Transverse colon (tissue), 4 donors: ENCODE measurements around the gene POM121L12. TPM values are rescaled to one million over a fixed set of nuclear protein-coding genes. Genes with fewer than 3 reads are reported as not detected.

Source experiments
- DNase-seq: peaks from one replicate; pipeline ENCODE4 v3.0.0-alpha.2; 2019
- H3K27ac ChIP-seq, 4 donors: fragments of 200-600 bp; sonication (generic); 2 replicates each; pipeline ENCODE4 v1.5.1; 2016 to 2018; ENCODE audit warnings: inconsistent platforms in 4 of 4
- H3K27me3 ChIP-seq: fragments of 200-600 bp; sonication (generic); 2 replicates; pipeline ENCODE4 v1.5.1; 2017; ENCODE audit warnings: inconsistent platforms
- H3K36me3 ChIP-seq, 4 donors: fragments of 200-600 bp; sonication (generic); 2 replicates each; pipeline ENCODE4 v1.5.1; 2017 to 2019; ENCODE audit warnings: inconsistent platforms in 4 of 4
- H3K4me1 ChIP-seq, 4 donors: fragments of 200-600 bp; sonication (generic); 2 replicates each; pipeline ENCODE4 v1.5.1; 2017 to 2020; ENCODE audit warnings: inconsistent platforms in 4 of 4
- H3K4me3 ChIP-seq, 4 donors: fragments of 200-600 bp; sonication (generic); 1 replicate in 1 of 4; 2 replicates in 3 of 4; pipeline versions ENCODE4 v1.5.1 to v1.6.1; 2017 to 2019; ENCODE audit warnings: inconsistent platforms in 4 of 4
- H3K9me3 ChIP-seq, 2 donors: fragments of 200-600 bp; sonication (generic); 2 replicates each; pipeline ENCODE4 v1.5.1; 2017 to 2019; ENCODE audit warnings: inconsistent platforms in 2 of 2
- CTCF ChIP-seq, 5 experiments: fragments of 200-600 bp in 3 of 5; fragments of 450-650 bp in 2 of 5; sonication (generic) in 3 of 5; IDR thresholded peaks; 1 replicate in 2 of 5; 2 replicates in 3 of 5; pipeline ENCODE4 v1.5.1; 2016 to 2017; ENCODE audit warnings: antibody characterized with exemption in 5 of 5, inconsistent platforms in 3 of 5, mild to moderate bottlenecking in 2 of 5, moderate library complexity in 1 of 5
- EP300 ChIP-seq: sonication (generic); formaldehyde crosslinking; IDR thresholded peaks from one replicate; pipeline ENCODE4 v1.6.1; 2017; ENCODE audit warnings: antibody characterized with exemption, low read depth
- POLR2A ChIP-seq: fragments of 450-650 bp; IDR thresholded peaks from one replicate; pipeline ENCODE4 v1.6.1; 2016; ENCODE audit warnings: antibody characterized with exemption, mild to moderate bottlenecking, moderate library complexity
- POLR2AphosphoS5 ChIP-seq, 3 donors: sonication (generic); formaldehyde crosslinking; IDR thresholded peaks; one replicate each; pipeline ENCODE4 v1.6.1; 2016; ENCODE audit warnings: antibody characterized with exemption in 3 of 3
- WGBS, 2 donors: methylation state at CpG; one replicate each; pipeline ENCODE4 v1.1.5; 2018; ENCODE audit warnings: low coverage in 1 of 2; 5-methylcytosine and 5-hydroxymethylcytosine counted together
- in situ Hi-C, 4 donors: fragments of 200-750 bp; cut with MboI; loops; one replicate each; pipeline versions ENCODE4 v1.15.0 to v1.15.1; 2017; ENCODE audit warnings: low sequenced_read_pairs in 3 of 4, low pct_ligation_motif_present in 1 of 4, low pct_unique_long_range_greater_than_20kb in 1 of 4
- intact Hi-C: fragments of 100-400 bp; cut with DNase I; formaldehyde crosslinking; loops from one replicate; pipeline ENCODE4 v1.15.1; 2023; ENCODE audit warnings: low total_unique reads
- total RNA-seq, 4 donors: library from RNA; depleted of rRNA; stranded (reverse); fragments of >200 nt; gene quantifications; one replicate each; pipeline ENCODE4 v1.1.0, GENCODE V29; 2016

Gene POM121L12
- total RNA-seq = not detected

GRCh38 chr7:53035499-53036412 lies at the start of gene POM121L12:
Gene POM121L12 (plus strand): TSS chr7:53035633. CDS start chr7:53035672, 39 bp downstream.
- Histone ChIP-seq H3K36me3 (no peaks in the 10 kb centered on the region), H3K27ac (no peak within 1 kb of the TSS), H3K27me3 (no peaks in the 10 kb centered on the region), H3K4me3 (no peak within 1 kb of the TSS), H3K4me1 (no peaks in the 10 kb centered on the region), H3K9me3 (peaks cover 0 to 3% of the 10 kb centered on the region in 2 donors)
- intact Hi-C loops = no loop called here
- no peak for DNase-seq
- TF ChIP-seq EP300 (no peak), POLR2AphosphoS5 (IDR thresholded peaks at IDR 0.05) (no peak), POLR2A (no peak), CTCF (IDR thresholded peaks at IDR 0.05) (no peak)
- 87% methylated on average over 36 of the region's 59 CpGs; no CpG with 5 or more reads in 1 of the 2 donors for WGBS, 2 donors
- in situ Hi-C loops = no loop called here

- Histone ChIP-seq H3K9me3 (peaks cover 3 to 8% of the 10 kb centered on the region in 2 donors), H3K27ac (no peak overlapping the region), H3K4me3 (no peak overlapping the region), H3K27me3 (no peaks in the 10 kb centered on the region), H3K36me3 (no peaks in the 10 kb centered on the region), H3K4me1 (no peaks in the 10 kb centered on the region)
- in situ Hi-C loops = no loop called here
- DNase-seq = no peak
- TF ChIP-seq EP300 (no peak), CTCF (IDR thresholded peaks at IDR 0.05) (no peak), POLR2AphosphoS5 (IDR thresholded peaks at IDR 0.05) (no peak), POLR2A (no peak)
- intact Hi-C loops = no loop called here
Observed at GRCh38 chr7:52992001-52992400, 43.4 kb upstream of the POM121L12 start.

- intact Hi-C loops = no loop called here
Observed at GRCh38 chr7:52992479-52993162, 42.8 kb upstream of the POM121L12 start.

More at GRCh38 chr7:52992479-52993162, 42.8 kb upstream of the POM121L12 start:
- Histone ChIP-seq H3K27ac (no peak overlapping the region), H3K4me1 (no peaks in the 10 kb centered on the region), H3K9me3 (peaks cover 3 to 8% of the 10 kb centered on the region in 2 donors), H3K27me3 (no peaks in the 10 kb centered on the region), H3K4me3 (no peak overlapping the region), H3K36me3 (no peaks in the 10 kb centered on the region)
- no peak for TF ChIP-seq EP300
- TF ChIP-seq CTCF (IDR thresholded peaks at IDR 0.05) = no peak
- no peak for TF ChIP-seq POLR2A
- no peak for TF ChIP-seq POLR2AphosphoS5 (IDR thresholded peaks at IDR 0.05)
- WGBS, 2 donors = 86 to 89% methylated on average over 4 of the region's 4 CpGs
- DNase-seq = no peak
- in situ Hi-C loops = no loop called here
